Natural killer cell (primary cell): Measurements from ENCODE around the gene C1orf159. TPM values are rescaled to one million over a fixed set of nuclear protein-coding genes. Genes with fewer than 3 reads are reported as not detected.

Source experiments
- ATAC-seq, 3 donors: fragments of 150-1000 bp in 2 of 3; fragments of 200-7000 bp in 1 of 3; cut with Tn5 transposase; 1 replicate in 1 of 3; 2 replicates in 2 of 3; pipeline ENCODE4 v1.10.0; 2021; ENCODE audit warnings: mild to moderate bottlenecking in 2 of 3, moderate library complexity in 2 of 3
- DNase-seq, 2 donors: peaks; one replicate each; pipeline versions ENCODE4 v3.0.0 to v3.0.0-alpha.2; 2013 to 2021; ENCODE audit warnings: mixed read lengths in 1 of 2
- H3K27ac ChIP-seq: one replicate; pipeline ENCODE4 v1.5.1; 2013; ENCODE audit warnings: mild to moderate bottlenecking, low read length
- H3K27me3 ChIP-seq: one replicate; pipeline ENCODE4 v1.6.1; 2013; ENCODE audit warnings: low read length; ENCODE audit not compliant: control insufficient read depth, insufficient read depth
- H3K36me3 ChIP-seq: one replicate; pipeline ENCODE4 v1.6.1; 2013; ENCODE audit warnings: low read length; ENCODE audit not compliant: control insufficient read depth, insufficient read depth
- H3K4me1 ChIP-seq: one replicate; pipeline ENCODE4 v1.6.1; 2013; ENCODE audit warnings: low read length; ENCODE audit not compliant: control insufficient read depth, insufficient read depth
- H3K4me3 ChIP-seq: one replicate; pipeline ENCODE4 v1.5.1; 2013; ENCODE audit warnings: low read length
- H3K9me3 ChIP-seq: one replicate; pipeline ENCODE4 v1.6.1; 2013; ENCODE audit warnings: low read length; ENCODE audit not compliant: control insufficient read depth, insufficient read depth
- H3K27ac Mint-ChIP-seq, 2 donors: one replicate each; pipeline ENCODE4 v1.8.0; 2022; ENCODE audit warnings: mild to moderate bottlenecking in 2 of 2, mixed read lengths in 2 of 2, moderate library complexity in 1 of 2
- H3K27me3 Mint-ChIP-seq, 2 donors: one replicate each; pipeline ENCODE4 v1.8.0; 2022; ENCODE audit warnings: low read depth in 2 of 2, mixed read lengths in 2 of 2
- H3K36me3 Mint-ChIP-seq: one replicate; pipeline ENCODE4 v1.8.0; 2022; ENCODE audit warnings: mixed read lengths
- H3K4me1 Mint-ChIP-seq, 2 donors: one replicate each; pipeline ENCODE4 v1.8.0; 2022; ENCODE audit warnings: mixed read lengths in 2 of 2
- H3K4me3 Mint-ChIP-seq: one replicate; pipeline ENCODE4 v1.8.0; 2022; ENCODE audit warnings: mild to moderate bottlenecking, moderate library complexity, mixed read lengths
- H3K9me3 Mint-ChIP-seq, 2 donors: one replicate each; pipeline ENCODE4 v1.8.0; 2022; ENCODE audit warnings: mixed read lengths in 2 of 2
- CTCF ChIP-seq: fragments of 200-600 bp; IDR thresholded peaks from one replicate; pipeline ENCODE4 v1.8.0; 2022; ENCODE audit warnings: antibody characterized with exemption
- WGBS: methylation state at CpG from one replicate; pipeline ENCODE4 v1.1.7; 2013; ENCODE audit warnings: missing lambda C conversion rate; ENCODE audit not compliant: insufficient coverage; 5-methylcytosine and 5-hydroxymethylcytosine counted together
- intact Hi-C: fragments of 100-400 bp; cut with micrococcal nuclease; formaldehyde crosslinking; loops from one replicate; pipeline ENCODE4 v1.14.2; 2022
- total RNA-seq, 4 donors: library from RNA; stranded (reverse); fragments of 120-200 nt in 1 of 4; gene quantifications; one replicate each; pipeline versions ENCODE4 v1.2.3 to v1.2.4, GENCODE V29; 2013 to 2022

C1orf159 gene
- total RNA-seq, 3 donors from 2014 or later (not counting 1 experiment from before 2014, with no cell fraction given) = 19.6 to 25.1 (median 21.5) TPM

GRCh38 chr1:1075148-1075935 is 40.5 kb downstream of the C1orf159 start:
- H3K4me1 Mint-ChIP-seq = peaks cover 0 to 4% of the 10 kb centered on the region in 2 donors
- H3K4me3 Mint-ChIP-seq = no peak overlapping the region
- H3K27me3 Mint-ChIP-seq = peaks cover 0 to 4% of the 10 kb centered on the region in 2 donors
- peaks cover 8% of the 10 kb centered on the region for H3K27me3 ChIP-seq
- no peaks in the 10 kb centered on the region for H3K9me3 ChIP-seq
- no peak for TF ChIP-seq CTCF
- intact Hi-C loops = no loop called here
- DNase-seq (no peak), ATAC-seq (no peak)
- no peak overlapping the region for H3K27ac ChIP-seq
- H3K4me3 ChIP-seq = no peak overlapping the region
- H3K4me1 ChIP-seq = peaks cover 14% of the 10 kb centered on the region
- no peaks in the 10 kb centered on the region for H3K9me3 Mint-ChIP-seq
- no peak overlapping the region for H3K27ac Mint-ChIP-seq
- WGBS = 68% methylated on average over 17 of the region's 21 CpGs
- no peaks in the 10 kb centered on the region for H3K36me3 Mint-ChIP-seq
- no peaks in the 10 kb centered on the region for H3K36me3 ChIP-seq

GRCh38 chr1:1074631-1075147 is 41.2 kb downstream of the C1orf159 start:
- H3K27ac Mint-ChIP-seq = no peak overlapping the region
- no peak for TF ChIP-seq CTCF
- peaks cover 3% of the 10 kb centered on the region for H3K27me3 ChIP-seq
- peaks cover 0 to 4% of the 10 kb centered on the region in 2 donors for H3K4me1 Mint-ChIP-seq
- 92% methylated on average over 14 of the region's 14 CpGs for WGBS
- H3K4me3 ChIP-seq = no peak overlapping the region
- DNase-seq (no peak), ATAC-seq (no peak)
- H3K36me3 ChIP-seq = no peaks in the 10 kb centered on the region
- no peak overlapping the region for H3K27ac ChIP-seq
- peaks cover 0 to 4% of the 10 kb centered on the region in 2 donors for H3K27me3 Mint-ChIP-seq
- H3K4me3 Mint-ChIP-seq = no peak overlapping the region
- no peaks in the 10 kb centered on the region for H3K9me3 ChIP-seq
- no peaks in the 10 kb centered on the region for H3K9me3 Mint-ChIP-seq
- intact Hi-C loops = no loop called here
- H3K36me3 Mint-ChIP-seq = no peaks in the 10 kb centered on the region
- H3K4me1 ChIP-seq = peaks cover 13% of the 10 kb centered on the region

GRCh38 chr1:1073743-1074587 is 41.9 kb downstream of the C1orf159 start, which contains the start of gene RNF223:
TSS of gene RNF223 (minus strand) at chr1:1074306. CDS start at chr1:1072566, 1,740 bp downstream.
- ATAC-seq = no peak
- H3K27ac Mint-ChIP-seq = no peak within 1 kb of the TSS
- no peak for DNase-seq
- WGBS = 77% methylated on average over 35 of the region's 35 CpGs
- no peaks in the 10 kb centered on the region for H3K4me1 Mint-ChIP-seq
- peaks cover 0 to 4% of the 10 kb centered on the region in 2 donors for H3K27me3 Mint-ChIP-seq
- no peaks in the 10 kb centered on the region for H3K36me3 Mint-ChIP-seq
- Histone ChIP-seq H3K4me1 (peaks cover 13% of the 10 kb centered on the region), H3K36me3 (no peaks in the 10 kb centered on the region), H3K27me3 (no peaks in the 10 kb centered on the region), H3K4me3 (no peak within 1 kb of the TSS), H3K27ac (no peak within 1 kb of the TSS), H3K9me3 (no peaks in the 10 kb centered on the region)
- TF ChIP-seq CTCF = no peak
- no peak within 1 kb of the TSS for H3K4me3 Mint-ChIP-seq
- intact Hi-C loops = no loop called here
- H3K9me3 Mint-ChIP-seq = no peaks in the 10 kb centered on the region
